Midbrain (tissue), 1 donor: ENCODE measurements around the gene EDIL3.
A peak's percentile ranks its signal among the peaks of the same experiment; 100 is the strongest.
"Not testable (repeated sequence)": the region's sequence is repeated elsewhere in the genome, so short reads cannot be mapped to it uniquely, and the experiment has no call there.

Experiments
- DNase-seq: peaks from one replicate; lab custom pipeline; 2025; lab: John Stamatoyannopoulos, UW

The EDIL3 gene

DNA sequence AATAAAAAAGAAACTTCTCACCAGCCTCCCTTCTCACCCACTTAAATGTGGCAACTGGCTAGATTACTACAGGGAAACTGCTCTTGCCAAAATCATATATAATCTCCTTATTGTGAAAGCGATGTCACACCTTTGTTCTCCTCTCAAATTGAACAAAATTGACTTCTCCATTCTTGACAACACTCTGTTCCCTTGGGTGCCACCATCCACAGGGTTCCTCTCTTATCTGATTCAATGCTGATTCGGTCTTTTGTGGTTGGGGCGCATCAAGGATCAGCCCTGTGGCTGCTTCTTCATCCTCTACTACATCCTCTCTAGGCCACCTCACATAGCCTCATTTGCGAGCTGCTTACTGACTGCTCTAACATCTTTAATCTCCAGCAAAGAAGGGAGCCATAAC lies 86.1 kb downstream of the EDIL3 start:
- DNase-seq: no peak

DNA sequence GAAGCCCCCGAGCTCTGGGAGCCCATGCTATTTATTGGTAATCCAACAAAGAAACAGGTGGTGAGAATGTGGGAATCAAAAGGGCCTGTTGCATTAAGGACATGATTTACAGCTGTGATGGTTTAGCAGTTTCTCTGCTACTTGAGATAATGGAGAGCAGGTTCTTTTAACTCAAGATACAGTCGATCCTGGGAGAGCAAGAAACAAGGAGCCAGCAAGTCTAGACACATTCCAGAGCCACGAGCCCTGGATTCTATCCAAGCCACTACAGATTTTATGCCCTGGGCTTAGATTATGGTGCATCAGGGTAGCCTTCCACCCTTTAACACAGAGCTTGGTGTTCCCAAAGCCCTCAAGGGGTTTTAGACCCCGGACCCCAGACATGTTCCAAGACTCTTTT lies 87.0 kb downstream of the EDIL3 start:
- not testable (repeated sequence) for DNase-seq

DNA sequence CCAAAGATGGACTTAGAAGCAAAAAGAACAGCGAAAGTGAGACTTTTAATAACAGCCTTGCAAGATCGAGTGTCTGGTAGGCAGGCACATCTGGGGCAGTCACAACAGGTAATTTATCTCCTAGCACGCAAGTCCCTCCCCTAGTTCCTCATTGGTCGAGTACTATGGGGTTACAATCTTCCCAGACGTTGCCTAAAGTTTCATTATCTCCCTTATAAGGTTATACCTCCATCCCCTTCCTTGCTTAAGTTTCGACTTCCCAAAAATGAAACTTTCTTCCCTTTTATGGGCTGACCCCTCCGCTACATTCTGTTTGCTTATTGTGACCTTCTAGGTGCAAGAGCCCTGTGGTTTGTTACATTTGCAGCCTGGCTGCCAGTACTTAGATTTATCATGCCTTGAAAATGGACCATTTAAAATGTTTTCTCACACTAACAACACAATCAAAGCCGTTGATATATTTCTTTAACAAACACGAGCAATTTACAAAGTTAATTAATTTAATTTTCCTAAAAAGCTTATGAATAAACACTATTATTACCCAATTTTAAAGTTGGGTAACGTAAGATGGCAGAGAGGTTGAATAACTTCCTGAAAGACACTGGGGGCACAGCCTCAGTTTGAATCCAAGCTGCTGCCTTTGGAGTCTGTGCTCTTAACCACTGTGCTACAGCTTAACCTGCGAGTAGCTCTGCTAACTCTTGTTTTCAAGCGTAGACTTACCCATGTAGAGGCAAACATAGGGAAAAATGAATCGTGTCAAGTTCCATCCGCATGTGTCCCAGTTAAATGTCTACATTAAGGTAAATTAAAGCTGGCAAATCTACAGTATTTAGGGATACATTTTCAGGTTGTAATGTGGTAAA lies 91.7 kb downstream of the EDIL3 start:
- DNase-seq: no peak

DNA sequence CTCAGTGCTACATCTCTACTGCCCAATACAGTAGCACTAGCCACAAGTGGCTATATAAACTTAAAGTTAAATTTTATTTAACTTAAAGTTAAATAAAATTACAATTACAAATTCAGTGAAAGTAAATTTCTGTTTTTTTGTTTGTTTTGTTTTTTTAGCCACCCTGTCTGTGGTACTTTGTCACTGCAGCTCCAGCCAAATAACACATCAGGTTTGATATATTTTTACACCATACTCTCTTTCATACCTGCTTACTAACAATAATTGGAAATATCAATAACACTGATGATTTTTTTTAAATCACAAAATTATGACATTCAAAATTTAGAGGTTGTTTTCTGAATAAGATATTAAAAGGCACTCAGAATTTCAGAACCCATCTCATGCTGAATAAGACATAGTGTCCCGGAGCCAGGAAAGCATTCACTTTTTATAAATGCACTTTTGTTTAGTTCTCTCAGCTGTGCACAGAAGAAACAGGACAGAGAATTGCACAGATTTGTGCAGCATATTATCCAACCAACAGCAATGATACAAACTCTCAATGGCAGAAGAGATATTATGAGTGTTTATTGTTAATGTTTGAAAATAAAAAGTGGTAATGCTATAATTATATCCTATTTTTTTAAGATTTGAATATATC lies 92.6 kb downstream of the EDIL3 start:
- peak; percentile 72 for DNase-seq

DNA sequence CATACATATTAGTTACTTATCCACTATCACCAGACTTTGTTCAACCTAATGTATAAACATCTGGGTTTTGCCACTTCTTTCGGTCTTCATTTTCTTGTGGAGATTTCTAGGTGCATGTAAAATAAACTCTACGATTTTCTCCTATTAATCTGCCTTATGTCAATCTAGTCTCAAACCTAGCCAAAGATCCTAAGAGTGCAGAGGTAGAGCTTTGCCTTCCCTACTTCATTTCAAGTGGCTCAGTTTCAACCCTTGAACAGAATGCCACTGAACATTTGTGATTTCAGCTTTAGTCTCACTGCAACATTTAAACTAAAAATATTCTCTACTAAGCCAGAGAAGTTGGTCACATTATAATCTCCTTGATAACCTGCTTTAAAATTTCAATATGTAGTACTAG lies 94.0 kb downstream of the EDIL3 start:
- no peak for DNase-seq

DNA sequence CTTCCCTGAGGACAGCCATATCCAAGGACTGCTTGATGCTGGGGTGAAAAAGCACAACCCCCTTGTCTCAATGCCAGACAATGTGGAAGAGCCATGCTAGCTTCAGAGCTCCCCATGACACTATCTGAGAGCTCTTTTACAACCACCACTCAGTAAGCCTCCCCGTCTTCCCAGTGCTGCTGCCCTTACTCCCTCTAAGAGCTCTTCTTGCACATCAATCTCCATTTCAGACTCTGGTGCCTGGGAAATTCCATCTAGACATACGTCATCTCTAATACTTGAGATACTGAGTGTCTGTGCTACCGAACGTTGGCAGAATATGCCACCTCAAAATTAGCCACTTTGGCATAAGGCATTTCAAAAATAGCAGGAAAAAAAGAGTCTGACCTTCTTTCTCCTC lies 94.5 kb downstream of the EDIL3 start:
- no peak for DNase-seq

DNA sequence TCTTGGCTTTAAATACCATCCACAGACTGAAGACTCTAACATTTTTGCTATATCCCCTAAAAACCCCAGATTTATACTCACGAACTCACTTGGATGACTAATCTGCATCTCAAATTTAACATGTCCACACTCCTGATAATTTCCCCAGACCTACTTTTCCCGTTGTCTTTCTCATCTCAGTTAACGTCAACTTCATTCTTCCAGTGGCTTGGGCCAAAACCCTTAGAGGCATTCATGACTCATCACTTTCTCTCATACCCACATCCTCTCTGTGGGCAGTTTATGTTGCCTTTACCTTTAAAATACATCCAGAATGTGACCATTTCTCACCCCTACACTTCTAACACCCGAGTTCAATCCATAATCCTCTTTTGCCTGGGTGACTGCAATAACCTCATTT lies 96.7 kb downstream of the EDIL3 start:
- DNase-seq: no peak

DNA sequence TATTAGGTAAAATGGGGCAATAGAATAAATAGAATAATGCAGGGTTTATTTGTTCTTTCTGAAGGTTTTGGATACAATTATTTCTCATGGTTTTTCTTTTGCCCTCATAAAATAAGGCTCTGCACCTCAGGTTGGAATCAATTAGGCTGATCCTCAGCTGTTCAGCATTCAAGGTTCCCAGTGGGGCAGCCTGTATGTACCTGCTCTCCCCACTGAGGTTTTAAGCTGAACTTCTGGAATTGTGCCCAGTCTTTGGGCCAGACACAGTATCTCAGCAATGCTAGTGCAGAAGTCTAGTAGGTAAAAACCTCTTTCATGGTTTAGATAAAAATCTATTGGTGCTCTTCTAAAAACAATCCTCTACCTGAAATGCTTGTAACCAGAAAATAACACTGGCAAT lies 98.0 kb downstream of the EDIL3 start:
- no peak for DNase-seq

DNA sequence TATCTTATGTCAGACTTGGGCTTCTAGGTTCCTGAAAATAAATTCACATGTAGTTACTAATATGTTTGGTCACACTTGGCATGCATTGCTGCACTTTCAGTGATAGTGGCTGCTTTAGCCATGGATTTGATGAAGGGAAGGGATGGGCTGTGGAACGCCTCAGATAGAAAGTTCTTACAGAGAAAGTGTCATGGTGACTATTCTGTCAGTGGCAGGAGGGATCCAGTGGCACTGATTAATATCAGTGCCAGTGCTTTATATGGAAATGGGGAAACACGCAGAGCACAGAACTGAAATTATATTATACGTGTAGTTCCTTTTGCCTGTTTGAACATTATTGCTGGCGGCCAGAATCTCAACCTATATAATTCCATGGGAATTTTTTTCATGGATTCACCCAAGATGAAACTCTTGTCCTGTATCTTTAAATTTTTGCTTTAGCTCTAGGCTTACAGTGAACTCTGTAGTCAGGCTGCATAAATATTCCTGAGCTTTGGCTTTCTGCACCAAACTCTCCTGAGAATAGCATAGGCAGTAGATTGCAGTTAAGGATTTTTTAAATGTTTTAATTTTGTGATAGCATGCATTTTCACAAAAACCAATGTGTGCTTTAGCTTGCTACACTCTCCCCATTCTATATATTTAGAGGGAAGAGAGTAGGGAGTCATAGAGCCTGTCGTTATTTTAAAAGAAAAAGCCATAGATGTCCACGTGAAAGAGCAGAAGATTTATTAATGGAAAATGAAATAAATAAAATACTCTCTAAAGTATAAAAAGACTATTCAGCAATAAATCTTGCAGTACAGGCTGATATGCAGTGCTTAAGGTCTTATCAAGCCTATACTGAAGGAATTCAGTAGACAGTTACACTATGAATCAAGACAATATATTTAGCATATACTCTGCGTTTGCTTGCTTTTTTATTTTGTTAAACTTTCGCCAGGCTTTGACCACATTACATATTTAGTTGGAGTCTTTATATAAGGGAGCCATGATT lies 98.7 kb downstream of the EDIL3 start:
- DNase-seq: no peak

DNA sequence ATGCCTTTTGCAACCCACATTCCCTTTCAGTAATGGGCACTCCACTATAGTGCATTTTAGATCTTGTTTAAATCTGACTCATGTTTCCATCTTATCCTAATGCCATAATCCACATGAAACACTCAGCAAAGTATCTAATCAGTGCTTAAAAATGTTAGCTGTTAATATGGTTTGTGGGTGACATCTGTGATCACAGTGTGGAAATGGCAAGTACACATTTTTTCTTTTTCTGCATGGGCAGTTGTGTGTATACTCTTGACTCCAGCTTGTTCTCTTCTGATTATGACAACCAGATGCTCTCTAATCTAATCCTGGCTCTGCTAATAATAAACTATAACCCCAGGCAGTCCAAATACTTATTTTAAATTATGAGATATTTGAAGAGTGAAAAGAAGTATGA lies 103.3 kb downstream of the EDIL3 start:
- DNase-seq: no peak

DNA sequence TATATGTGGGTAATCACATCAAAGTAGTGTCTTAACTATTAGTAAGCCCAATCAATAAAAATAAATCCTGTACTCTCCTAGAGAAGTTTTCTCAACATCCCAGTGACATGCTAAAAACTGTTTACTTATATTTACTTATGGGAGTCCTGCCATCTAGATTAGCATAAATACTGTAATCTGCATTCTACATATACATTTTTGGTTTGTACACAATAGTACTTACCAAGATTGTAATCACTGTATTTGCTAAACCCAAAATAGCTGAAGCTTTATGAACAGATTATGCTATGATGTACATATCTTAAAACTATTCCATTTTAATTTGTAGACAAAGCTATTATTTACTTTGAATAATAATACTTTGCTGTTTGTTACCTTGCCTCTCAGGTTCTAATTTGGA lies 105.4 kb downstream of the EDIL3 start:
- no peak for DNase-seq

DNA sequence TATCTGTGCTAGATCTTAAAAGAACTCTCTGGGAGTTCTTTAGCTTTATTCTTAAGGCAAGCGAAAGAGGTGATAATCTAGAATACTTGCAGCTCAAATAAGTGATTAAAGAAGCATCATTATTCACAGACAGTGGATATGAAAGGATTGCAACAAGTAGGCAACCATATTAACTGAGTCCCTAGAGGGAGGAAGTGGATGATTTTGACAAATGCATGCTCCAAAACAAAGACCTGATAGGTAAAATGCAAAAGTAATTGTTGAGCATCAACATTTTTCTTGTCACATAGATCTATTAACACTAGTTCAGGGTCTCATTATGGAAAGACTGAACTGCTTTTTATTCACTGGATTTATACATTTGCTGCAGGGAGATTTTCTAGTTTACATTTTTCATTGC lies 109.1 kb downstream of the EDIL3 start:
- no peak for DNase-seq

DNA sequence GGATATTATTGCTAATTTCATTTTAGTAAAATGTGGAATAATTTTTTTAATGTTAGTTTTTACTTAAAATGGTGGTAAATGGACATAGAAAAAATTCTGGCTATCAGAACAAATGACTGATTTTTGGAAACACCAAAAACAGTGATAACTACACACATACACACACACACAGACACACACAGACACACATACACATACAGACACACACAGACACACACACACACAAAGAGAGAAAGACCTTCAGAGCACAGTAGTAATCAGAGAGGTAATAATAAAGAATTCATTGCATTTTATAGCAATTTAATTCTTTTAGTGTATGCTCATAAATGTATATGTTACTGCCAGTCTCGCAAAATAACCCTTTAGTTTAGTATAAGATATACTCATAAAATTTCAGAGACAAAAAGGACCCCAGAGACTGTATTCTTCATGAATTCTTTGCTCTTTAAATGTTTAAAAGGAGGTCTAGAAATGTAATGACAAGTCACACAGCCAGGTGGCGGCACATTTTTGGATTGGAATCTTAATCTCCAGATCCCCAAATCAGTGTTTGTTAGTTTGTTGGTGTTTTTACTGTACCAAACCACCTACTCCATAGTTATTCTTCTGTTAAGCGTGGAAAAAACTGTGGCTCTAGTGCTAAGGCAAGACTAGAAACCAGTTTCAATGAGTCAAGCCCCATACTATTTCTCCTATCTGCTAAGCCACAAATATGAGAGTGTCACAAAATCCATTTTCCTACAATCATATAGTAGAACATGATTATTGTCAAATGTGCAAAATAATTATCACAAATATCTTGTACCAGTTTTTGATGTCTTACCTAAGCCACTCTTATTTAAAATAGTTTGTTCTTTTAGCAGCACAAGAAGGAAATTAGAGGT lies 109.9 kb downstream of the EDIL3 start:
- DNase-seq: peak; percentile 55

DNA sequence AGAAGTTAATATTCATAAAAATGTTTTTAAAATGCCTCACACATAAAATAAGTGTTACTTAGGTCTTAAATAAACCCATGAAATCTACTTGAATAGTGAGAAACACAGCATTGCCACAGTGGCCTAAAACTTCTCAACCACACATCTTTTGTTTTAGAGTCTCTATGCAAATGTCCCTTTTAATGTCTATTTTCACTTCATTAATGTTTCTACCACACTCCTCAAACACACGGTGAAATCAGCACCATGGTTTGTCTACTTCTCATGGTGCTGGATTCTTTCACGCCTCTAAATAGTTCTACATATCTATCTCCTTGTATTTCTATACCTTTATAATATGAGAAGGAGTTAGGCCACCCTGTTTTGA lies 111.2 kb downstream of the EDIL3 start:
- no peak for DNase-seq

DNA sequence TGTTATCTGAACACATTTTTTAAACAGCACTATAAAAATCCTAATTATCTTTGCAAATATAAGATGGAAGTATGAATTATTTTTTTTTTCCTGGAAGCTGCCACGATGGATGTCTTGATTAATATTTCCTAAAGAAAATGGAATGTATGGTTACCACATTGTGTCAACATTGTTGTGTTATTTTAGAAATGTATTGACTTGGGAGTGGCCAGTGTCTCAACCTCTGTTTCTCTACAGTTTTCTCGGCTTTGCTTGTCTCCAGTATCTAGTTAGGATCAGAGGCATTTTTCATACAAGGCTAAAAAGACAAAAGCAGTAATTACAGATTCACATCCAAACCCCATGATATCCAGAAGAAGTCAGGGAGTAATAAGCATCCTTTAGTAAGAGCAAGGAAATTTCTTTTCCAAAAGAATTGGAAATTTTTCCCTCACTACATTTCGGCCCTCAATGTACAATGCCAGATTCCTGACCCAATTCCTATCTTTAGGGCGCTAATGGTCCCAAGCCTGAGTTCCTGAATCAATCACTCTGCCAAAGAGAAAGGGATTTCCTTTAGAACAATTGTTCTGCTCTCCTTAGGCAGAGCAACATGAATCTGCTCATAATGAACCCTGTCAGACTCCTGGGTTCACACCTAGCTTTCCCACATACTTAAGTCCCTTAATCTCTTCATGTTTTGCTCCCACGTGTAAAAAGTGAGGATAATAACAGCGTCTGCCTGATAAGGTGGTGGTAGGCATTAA lies 111.7 kb downstream of the EDIL3 start:
- no peak for DNase-seq

DNA sequence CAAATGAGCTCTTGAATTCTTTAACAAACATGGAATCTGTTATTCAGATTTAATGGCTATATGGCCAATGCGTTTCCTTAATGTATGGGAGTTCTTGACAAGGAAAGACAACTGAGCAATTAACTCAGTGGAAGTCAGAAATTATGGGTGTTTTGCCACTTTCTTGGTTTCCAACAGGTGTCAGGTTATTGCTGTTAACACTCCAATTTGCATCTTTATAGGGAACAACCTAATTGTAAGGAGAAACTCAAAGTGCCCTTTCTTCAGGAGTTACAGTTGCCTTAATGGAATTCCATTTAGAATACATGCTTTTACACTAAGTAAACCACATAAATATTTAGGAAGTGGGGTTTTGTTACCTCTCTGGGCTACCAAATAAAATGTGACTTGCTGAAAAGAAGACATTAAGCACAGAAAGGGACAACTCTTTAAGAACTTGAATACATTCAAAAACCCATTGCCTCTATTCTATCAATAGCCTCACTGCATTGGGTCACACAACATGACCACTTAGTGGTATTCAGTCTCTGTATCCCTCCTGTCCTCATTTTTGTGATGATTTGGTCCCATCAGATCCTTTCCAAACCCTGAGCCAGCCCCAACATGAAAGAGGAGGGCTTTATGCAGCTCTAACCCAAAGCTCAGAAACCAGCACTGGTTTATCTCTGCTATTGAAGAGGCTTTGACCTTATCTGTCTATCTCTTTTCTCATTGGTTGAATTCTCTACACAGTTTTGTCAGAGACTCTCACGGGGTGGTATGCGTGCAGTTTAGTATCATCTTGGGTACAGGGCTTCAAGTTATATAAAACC lies 118.7 kb downstream of the EDIL3 start:
- DNase-seq: no peak

DNA sequence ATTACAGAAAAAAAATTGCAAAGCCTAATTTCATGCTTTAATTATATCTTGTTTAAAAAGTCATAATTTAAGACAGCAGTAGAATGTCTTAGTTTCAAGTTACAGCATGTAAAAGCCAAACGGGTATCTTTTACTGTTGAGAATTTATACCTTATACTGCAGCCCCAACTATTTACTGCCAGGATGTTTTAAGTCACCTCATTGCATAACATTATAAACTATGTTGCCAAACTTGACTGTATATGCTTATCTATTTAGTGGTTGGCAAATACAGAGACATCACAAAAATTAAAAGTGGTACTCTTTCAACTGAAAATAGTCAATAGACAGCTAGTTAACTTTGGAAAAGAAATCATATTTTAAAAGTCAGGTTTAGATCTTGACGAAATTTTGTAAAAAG lies 119.5 kb downstream of the EDIL3 start:
- DNase-seq: no peak

DNA sequence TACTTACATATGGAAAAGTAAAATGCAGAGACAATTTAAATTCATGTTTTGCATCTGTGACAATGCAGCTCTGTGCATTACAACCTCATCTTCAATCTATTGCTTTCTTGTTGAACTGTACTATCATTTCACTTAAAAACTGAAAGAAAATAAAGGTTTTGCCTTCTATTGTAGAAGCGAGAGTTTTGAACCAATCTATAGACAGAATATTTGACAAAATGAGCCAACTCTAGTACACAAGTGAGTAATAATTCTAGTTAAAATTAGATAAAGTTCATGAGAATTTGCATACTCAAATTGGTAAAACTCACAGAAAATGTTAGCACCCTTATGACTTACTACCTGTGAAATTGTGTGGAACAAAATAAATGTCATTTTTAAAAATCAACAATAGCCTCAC lies 123.7 kb downstream of the EDIL3 start:
- no peak for DNase-seq

DNA sequence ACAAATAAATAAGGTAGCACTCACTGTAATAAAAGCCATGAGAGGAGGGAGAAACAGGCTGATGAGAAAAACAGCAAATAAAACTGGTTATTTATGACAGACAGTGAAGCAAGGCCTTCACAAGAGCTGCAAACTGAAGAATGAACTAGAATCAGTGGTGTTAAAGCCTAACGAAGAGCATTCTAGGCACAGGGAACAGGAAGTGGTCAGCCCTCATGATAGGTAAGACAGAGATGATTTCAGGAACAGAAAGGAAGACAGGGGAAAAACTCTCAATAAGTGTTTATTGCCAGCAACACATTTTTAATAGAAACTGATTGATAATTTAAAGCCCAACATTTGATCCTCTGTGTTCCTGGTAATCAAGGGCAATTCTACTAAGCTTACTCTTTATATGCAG lies 124.5 kb downstream of the EDIL3 start:
- DNase-seq: no peak
